GM19395 (cell line): ENCODE data around the gene ARL13A.
"Not testable (repeated sequence)": the region's sequence is repeated elsewhere in the genome, so short reads cannot be mapped to it uniquely, and the experiment has no call there.

Experiments used
- ATAC-seq: cut with Tn5 transposase; IDR thresholded peaks from one replicate; pipeline ENCODE4 v1.9.1; 2021; ENCODE audit warnings: mild to moderate bottlenecking, moderate library complexity; ENCODE audit not compliant: unreplicated experiment

ARL13A gene

DNA sequence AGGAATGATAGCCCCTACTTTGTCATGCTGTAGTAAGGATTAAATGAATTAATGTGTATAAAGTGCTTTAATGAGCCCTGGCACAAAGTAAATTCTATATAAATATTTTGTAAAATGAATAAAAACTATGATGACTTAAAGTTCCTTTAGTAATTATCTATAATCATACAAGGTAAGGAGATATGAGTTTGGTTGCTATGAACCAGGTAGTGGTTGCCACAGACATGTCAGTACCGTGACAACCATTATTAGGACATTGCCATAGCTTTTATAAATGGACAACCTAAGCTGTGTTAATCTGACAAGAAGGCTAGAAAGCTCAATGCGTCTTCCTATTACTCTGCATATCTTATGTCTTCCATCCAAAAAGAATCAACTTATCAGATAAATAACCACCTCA, at the start of gene ARL13A:
ARL13A (plus strand) TSS at position 301 of the 400 bp plus-strand sequence. CDS start 3,982 bp downstream, outside the sequence.
- no peak for ATAC-seq

DNA sequence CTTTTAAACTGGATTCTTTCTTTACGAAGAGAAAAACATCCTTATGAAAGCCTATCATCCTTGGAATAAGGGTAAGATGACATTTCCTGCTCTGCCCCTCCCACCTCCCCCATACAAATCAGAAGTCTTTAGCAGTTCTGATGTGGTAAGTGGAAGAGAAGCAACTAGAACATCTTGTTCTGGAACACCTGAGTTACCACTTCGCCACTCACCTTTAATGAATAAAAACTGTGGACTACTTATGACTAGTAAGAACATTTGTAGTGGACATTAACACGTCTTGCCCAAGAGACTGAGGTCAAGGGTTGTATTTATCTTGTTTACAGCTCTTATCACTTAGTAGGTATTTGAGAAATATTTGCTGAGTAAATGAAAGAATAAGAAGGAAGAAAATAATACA, 45.1 kb upstream of the ARL13A start:
- no peak for ATAC-seq

DNA sequence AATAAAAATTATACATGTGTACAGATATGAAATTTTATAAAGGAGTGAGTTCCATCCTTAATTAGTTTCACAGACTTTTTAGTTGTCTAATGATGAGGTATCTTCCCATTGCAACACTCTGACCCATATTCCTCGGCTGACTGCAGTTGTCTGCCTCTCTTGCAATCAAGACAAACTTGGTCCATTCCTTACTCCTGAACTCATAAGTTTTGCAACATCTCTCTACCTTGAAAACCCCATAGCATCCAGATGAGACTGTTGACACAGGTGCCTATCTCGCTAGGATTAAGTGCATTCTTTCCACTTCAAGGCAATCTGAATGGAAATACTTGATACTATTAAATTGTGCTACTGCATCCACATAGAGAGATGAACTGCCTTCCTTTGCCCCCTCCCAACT, 43.1 kb upstream of the ARL13A start:
- ATAC-seq = no peak

DNA sequence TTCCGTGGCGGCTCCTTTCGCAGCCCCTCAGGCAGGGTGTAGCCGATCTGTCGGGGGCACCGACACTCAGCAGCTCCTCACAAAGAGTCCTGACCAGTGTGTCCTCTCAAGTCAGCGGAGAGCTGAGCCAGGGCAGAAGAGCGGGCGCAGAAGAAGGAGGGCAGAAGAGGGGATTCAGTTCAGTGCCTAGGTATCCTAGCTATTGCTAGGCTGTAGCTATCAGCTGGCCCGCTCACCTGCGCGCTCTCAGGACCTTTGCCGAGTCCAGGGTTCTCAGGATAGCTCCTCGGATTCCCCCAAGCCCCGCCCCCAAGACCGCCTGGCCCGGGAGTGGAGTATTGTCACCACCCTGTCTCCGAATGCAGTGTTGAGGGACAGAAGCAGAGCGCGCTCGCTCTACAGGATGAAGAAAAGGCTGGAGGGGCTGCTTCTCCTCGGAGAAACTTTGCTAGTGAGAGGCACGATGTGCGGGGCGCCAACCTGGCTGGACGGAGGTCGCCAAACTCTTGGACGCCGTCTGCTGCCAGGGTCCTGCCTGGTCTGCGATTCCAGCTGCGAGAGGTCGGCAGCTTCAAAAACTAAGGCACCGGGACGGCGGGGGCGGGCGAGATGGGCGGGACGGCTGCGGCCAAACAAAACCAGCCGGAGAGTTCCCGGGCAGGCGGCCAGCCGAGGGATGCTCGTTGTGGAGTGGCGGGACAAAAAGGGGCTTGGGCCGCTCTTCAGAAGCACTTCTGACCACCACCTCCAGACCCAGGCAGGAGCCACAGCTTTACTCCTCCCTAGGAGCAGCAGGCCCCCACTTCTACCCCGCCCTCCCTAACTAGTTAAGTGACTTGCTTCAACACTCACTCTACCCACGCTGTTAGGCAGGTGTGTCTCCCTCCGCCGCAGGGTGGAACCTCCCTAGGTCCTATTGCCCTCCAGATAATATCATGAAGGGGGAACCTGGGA, 40.6 kb upstream of the ARL13A start, which contains the start of gene XKRX:
XKRX (minus strand) TSS at position 258 of the 954 bp plus-strand sequence. CDS start 613 bp downstream, outside the sequence.
- ATAC-seq = peak; percentile 76

DNA sequence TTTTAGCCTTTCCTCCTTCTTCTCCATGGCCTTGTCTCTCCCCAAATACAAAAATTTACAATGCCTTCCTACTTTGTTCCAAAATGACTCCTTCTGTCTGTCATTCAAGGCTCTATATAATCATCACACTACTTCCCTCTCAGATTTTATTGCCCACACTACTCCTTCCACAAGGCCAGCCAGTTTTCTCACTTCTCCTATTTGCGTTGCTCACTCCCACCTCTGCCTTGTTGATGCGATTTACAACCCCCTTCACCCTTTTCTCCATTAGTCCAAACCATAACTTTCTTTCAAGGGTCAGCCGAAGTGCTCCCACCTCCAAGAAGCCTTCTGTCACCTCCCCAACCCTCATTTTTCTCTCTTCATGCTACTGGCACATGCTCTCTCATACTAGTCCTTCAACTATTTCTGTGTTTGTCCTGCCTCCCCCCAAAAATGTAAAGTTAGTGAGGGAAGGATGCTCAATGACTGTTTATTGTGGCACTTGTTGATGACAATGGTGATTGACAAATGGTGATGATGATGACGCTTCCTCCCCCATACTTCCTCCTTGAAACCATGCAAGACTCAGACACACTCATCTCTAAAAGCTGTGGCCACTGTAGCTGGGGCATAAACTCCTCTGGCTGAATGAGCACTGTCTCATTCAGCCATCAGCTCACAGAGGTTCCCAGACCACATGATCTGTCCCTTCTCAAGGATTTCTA, 38.1 kb upstream of the ARL13A start:
- ATAC-seq = peak; percentile 69

DNA sequence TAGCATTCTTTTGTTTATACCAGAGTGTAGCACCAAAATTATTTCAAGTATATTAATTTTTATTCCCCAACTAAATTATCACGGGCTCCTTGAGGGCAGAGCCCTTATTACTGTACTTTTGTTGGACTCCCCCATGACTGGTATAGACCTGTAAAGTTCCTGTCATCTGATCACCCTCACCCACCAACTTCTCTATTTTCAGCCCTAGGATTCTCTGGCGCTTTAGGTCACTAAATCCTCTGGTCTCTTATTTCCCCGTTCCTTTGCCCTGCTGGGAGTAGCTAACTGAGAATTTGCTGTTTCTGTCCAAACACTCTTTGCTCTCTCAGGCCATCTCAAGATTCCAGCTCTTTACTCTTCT, 37.6 kb upstream of the ARL13A start:
- no peak for ATAC-seq

DNA sequence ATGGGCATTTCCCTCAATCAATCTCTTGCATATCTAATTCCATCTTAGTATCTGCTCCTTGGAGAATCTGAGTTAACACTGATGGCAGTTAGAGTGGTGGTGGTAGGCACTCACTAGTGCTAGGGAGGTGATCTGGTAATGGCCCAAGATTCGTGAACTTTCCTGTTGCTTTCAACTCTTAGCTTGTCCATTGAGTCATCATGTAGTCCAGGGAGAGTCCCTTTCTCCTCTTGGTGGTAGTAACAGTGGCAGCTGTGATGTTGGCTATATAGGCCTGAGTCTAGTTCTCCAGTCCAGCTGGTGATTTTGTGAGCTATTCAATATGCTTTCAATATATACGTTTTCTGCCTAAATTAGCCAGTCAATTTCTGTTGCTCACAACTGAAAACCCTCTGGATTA, 33.7 kb upstream of the ARL13A start:
- no peak for ATAC-seq

DNA sequence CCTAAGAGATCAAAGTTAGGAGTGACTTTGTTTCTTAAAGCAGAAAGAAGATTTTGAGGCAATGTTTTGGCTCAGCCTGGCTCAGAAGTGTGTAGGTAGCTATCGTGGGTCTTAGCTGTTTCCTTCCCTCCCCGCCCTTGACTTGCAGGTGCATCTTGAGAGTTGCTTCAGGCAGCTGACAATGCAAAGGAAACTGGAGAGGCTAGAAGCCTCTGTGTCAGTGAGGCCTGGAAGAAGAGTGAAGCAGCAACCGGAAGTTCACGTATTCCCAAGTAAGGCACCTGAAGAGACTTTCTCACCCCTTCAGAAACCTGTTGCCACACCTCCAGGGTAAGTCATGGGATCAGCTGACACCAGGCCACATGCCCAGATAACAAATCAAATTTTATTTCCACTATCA, 30.2 kb upstream of the ARL13A start:
- no peak for ATAC-seq

DNA sequence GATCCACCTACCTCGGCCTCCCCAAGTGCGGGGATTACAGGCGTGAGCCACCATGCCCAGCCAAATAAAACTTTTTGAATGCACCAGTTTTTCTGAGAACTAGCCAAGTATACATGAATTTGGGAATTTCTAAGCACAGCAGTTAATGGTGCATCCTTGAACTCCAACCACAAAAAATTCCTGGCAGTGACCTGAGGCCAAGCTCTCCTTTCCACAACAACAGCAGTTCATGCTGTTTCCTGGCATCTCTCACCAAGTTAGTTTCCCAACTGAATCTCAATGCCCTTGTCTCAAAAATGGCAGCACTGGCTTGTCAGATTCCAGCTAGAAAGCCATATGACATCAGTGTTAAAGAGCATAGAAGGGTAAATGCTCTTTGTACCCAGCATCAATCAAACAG, 24.9 kb upstream of the ARL13A start:
- no peak for ATAC-seq

DNA sequence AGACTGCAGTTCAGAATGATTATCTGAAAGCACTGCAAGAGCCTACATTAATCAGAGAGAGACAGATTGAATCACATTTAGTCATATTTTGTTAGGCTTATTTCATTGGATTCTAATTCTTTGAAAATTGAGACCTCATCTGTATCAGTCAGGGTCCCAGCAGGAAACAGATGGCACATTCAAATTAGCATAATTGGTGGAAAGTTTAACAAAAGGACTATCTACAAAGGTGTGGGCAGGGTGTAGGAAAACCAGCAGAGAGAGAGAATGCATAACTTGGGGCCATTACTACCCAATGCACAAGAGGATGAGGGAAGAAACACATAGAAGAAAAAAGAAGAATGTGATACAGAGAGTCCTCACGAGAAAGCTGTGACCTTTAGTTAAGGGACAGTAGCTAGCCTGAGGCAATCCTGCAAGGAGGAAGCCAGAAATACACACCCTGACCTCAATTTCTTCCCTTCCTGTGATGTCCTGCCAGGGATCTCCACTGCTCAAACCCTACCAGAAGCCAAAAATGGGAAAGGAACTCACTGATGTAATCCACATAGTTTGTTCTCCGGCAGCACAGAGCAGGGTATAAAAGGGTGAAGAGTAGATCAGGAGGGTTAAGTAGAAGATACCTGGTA, 23.1 kb upstream of the ARL13A start:
- no peak for ATAC-seq

DNA sequence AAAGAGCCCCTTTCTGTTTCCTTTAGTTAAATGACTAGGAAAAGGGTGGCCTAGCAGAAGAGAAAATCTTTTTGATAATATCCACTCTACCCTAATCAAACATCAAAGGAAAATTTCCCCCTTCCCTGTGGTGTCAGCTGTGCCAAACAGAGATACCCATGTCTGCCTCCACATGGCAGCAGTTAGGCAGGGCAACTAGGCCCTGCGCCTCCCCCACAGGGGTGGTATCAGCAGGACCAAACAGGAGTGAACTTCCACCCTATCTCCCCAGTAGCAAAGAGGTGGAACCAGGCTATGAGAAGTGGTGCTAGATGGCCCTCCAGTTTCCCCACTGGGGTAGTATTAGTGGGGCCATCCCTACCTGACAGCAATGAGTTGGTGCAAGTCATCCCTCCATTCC, 21.0 kb upstream of the ARL13A start:
- no peak for ATAC-seq

DNA sequence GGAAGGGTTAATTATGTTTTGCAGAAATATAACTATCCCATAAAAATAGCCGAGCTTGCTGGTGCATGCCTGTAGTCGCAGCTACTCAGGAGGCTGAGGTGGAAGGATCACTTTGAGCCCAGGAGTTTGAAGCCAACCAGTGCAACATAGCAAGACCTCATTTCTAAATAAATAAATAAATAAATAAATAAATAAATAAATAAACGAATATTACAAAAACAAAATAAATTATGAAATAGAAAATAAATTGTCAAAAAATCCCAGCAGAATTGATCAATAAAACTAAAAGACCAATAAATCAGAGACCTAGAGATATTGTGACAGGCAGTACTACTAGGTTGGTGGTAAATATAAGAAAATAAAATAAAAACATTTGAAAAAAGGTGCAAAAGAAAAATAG, 6.7 kb upstream of the ARL13A start:
- no peak for ATAC-seq

DNA sequence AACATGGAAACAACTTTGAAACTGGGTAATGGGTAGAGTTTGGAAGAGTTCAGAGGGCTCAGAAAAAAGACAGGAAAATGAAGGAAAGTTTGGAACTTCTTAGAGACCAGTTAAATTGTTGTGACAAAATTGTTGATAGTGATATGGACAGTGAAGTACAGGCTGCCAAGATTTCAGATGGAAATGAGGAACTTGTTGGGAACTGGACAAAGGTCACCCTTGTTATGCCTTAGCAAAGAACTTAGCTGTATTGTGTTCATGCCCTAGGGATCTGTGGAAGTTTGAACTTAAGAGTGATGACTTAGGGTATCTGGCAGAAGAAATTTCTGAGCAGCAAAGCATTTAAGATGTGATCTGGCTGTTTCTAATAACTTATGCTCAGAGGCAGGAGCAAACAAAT, 5.1 kb upstream of the ARL13A start:
- ATAC-seq = no peak

DNA sequence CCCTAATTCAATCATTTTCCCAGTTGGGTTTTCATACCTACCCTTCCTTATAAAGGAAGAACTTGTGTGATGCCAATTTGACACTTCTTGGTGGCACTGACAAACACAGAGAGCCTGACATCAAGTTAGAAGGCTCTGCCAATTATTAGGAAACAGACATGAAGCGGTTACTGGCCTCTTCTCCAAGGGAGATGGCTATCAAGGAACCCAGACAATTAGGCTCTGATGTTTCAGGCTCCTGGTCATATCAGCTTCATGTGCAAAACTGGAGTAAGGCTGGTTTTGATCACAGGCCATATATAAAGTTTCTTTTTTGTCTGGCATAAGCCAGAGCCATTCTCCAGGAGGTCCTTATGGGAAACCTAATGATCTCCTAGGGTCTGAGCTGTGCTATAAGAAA, 428 bp downstream of the ARL13A start:
- ATAC-seq = no peak

DNA sequence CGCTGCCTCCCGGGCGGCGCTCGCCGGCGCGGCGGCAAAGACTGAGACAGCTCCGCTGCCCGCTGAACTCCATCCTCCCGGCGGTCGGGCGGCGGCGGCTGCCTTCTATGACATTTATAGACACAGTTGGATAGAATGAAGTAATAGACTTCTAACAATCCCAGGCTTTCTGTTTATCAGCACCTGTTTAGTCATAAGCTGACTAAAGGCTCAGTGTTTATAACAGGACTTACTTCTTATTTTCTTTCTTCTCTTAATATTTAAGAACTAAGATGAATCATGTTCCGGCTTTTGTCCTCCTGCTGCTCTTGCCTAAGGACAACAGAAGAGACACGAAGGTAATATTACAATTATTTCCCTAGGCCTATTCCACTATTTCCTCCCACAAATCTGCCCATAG, 3.9 kb downstream of the ARL13A start:
- no peak for ATAC-seq

DNA sequence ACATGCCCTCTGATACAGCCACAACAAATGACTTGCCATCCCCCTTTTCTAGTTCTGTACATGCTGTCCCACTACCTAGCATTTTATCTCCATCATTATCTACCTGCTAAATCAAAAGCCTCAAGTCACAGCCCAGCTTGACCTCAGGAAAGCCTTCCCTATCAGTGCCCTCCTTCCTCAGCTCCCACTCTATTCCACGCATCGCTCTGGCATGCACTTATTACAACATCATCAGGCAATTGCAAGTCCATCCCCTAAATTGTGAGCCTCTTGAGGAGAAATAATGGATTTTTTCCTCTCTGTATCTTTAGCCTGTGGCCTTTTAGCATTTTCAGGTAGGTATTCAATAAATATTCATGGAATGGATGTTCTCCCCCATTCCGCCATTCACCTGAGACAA, 5.7 kb downstream of the ARL13A start:
- ATAC-seq = no peak

DNA sequence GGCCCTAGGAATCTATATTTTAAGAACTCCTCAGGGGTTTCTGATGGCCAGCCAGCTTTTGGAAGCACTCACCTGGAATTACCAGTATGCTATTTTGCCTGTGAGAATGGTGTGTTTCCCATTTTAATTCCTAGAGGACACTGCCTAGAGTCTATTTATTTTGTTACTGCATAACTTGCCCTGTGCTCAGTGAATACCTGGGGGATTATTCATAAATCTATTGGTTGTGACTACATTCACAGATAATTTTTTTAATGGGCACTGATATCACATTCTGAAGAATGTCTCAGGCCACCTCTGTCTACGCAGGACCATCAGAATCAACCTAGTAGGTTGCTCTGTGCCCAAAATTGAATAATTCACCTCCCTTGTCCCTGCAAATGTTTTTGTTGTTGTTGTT, 6.7 kb downstream of the ARL13A start:
- no peak for ATAC-seq

DNA sequence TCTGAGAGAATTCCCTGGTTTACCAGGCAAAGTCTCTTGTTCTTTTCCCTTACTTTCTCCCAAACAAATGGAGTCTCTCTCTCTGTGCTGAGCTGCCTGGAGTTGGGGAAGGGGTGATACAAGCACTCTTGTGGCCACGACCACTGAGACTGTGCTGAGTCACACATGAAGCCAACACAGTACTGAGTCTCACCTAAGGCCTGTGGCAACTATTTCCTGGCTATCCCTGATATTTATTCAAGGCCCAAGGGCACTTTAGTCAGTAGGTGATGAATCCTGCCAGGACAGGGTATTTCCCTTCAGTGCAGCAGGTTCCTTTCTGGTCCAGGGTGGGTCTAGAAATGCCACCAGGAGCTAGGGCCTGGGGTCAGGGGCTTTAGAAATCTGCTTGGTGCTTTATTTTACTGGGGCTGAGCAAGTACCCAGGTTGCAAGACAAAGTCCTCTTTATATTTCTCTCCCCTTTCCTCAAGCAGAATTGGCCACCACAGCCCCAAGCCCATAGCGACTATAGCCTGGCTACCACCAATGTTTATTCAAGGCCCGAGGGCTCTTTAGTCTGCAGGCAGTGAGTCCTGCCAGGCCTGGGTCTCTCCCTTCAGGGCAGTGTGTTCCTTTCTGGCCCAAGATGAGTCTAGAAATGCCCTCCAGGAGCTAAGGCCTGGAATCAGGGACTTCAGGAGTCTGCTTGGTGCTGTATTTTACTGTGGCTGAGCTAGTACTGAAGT, 10.5 kb downstream of the ARL13A start:
- ATAC-seq = no peak

DNA sequence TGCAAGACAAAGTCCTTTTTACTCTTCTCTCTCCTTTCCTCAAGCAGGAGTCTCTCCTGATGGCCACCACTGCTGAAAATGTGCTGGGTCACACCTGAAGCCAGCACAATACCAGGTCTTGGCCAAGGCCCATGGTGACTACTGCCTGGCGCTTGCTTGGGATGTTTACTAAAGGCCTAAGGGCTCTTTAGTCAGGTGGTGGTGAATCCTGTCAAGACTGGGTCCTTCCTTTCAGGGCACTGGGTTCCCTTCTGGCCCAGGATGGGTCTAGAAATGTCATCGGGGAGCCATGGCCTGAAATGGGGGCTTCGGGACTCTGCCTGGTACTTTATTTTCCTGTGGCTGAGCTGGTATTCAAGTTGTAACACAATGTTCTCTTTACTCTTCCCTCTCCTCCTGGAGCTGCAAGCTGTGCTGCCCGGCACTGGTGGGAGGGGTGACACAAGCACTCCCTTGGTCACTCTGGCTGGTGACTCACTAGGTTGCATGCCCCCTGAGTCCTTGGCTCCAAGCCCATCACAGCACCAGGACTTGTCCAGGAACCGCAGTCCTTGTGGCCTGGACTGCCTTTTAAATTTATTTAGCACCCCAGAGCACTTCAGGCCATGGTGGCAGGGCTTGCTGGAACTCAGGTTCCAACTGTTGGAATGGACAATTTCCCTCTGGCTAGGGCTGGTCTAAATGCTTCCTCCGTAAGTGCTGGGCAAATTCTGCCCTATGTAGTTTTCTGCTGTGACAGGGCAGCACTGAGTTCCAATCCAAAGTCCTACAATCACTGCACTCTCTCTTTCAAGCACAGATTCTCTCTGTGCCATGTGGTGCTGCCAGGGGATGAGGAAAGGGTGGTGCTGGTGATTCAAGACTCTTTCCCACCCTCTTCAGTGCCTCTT, 11.3 kb downstream of the ARL13A start:
- ATAC-seq = no peak

DNA sequence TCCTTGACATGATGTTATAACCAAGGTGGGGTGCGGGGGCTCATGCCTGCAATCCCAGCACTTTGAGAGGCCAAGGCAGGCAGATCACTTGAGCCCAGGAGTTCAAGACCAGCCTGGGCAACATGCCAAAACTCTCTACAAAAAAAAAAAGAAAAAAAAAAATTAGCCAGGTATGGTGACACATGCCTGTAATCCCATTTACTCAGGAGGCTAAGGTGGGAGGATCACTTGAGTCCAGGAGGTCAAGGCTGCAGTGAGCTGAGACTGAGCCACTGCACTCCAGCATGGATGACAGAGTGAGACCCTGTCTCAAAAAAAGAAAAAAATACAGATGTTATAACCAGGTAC, 12.0 kb downstream of the ARL13A start:
- ATAC-seq = not testable (repeated sequence)
